Keratinocyte (primary cell): ENCODE measurements around the gene REEP2. TPM values are rescaled to one million over a fixed set of nuclear protein-coding genes. Genes with fewer than 3 reads are reported as not detected.
A peak's percentile ranks its signal among the peaks of the same experiment; 100 is the strongest.

Experiments used
- DNase-seq: peaks from one replicate; pipeline ENCODE4 v3.0.0-alpha.2; 2011; ENCODE audit warnings: low read depth, missing footprints, low spot score
- FAIRE-seq: peaks from 2 replicates; lab custom pipeline; 2011; peaks lifted over from hg19 to GRCh38; lab: Jason Lieb, UNC
- H2AFZ ChIP-seq: 2 replicates; pipeline ENCODE4 v1.6.0; 2012; ENCODE audit warnings: low read length, control low read depth, inconsistent platforms; ENCODE audit not compliant: control insufficient read depth
- H3K27ac ChIP-seq: 2 replicates; pipeline ENCODE4 v1.5.1; 2011; ENCODE audit warnings: low read length; ENCODE audit not compliant: control insufficient read depth, insufficient read depth
- H3K27me3 ChIP-seq: 3 replicates; pipeline ENCODE4 v1.6.0; 2011; ENCODE audit warnings: low read length; ENCODE audit not compliant: control insufficient read depth, insufficient read depth; ENCODE audit errors: extremely low read depth
- H3K36me3 ChIP-seq, 2 experiments: 2 replicates in 1 of 2; 3 replicates in 1 of 2; pipeline ENCODE4 v1.5.1; 2011; ENCODE audit warnings: low read length in 2 of 2, mild to moderate bottlenecking in 1 of 2; ENCODE audit not compliant: control insufficient read depth in 2 of 2, insufficient read depth in 2 of 2; ENCODE audit errors: extremely low read depth in 1 of 2
- H3K4me1 ChIP-seq: 3 replicates; pipeline ENCODE4 v1.5.1; 2011; ENCODE audit warnings: low read length; ENCODE audit not compliant: control insufficient read depth, insufficient read depth; ENCODE audit errors: extremely low read depth
- H3K4me2 ChIP-seq: 3 replicates; pipeline ENCODE4 v1.6.0; 2011; ENCODE audit warnings: low read depth, low read length; ENCODE audit not compliant: control insufficient read depth, insufficient read depth; ENCODE audit errors: extremely low read depth
- H3K4me3 ChIP-seq, 3 experiments: fragments of 200-600 bp in 1 of 3; sonication (generic) in 1 of 3; 2 replicates in 2 of 3; 3 replicates in 1 of 3; pipeline ENCODE4 v1.5.1; 2011 to 2016; ENCODE audit warnings: low read length in 3 of 3, mild to moderate bottlenecking in 3 of 3, control low read depth in 2 of 3, inconsistent platforms in 1 of 3, low read depth in 1 of 3, mixed read lengths in 1 of 3, mixed run types in 1 of 3, moderate library complexity in 1 of 3; ENCODE audit not compliant: control insufficient read depth in 2 of 3, insufficient read depth in 2 of 3; ENCODE audit errors: extremely low read depth in 1 of 3
- H3K79me2 ChIP-seq: 2 replicates; pipeline ENCODE4 v1.6.0; 2012; ENCODE audit warnings: low read length; ENCODE audit not compliant: control insufficient read depth, insufficient read depth
- H3K9ac ChIP-seq: 3 replicates; pipeline ENCODE4 v1.6.0; 2011; ENCODE audit warnings: low read length; ENCODE audit not compliant: control insufficient read depth, insufficient read depth; ENCODE audit errors: extremely low read depth
- H3K9me1 ChIP-seq: 3 replicates; pipeline ENCODE4 v1.6.0; 2011; ENCODE audit warnings: low read length; ENCODE audit not compliant: control insufficient read depth, insufficient read depth; ENCODE audit errors: extremely low read depth
- H3K9me3 ChIP-seq: 2 replicates; pipeline ENCODE4 v1.5.1; 2012; ENCODE audit warnings: low read depth, low read length; ENCODE audit not compliant: control insufficient read depth
- H4K20me1 ChIP-seq: 3 replicates; pipeline ENCODE4 v1.6.0; 2011; ENCODE audit warnings: low read length; ENCODE audit not compliant: control insufficient read depth, insufficient read depth; ENCODE audit errors: extremely low read depth
- EZH2 ChIP-seq: IDR thresholded peaks from one replicate; pipeline ENCODE4 v1.6.1; 2012; ENCODE audit warnings: inconsistent platforms, mild to moderate bottlenecking, low read length, moderate library complexity
- dilution Hi-C: fragments of 300-500 bp; cut with MboI; formaldehyde crosslinking; loops from one replicate; pipeline ENCODE4 v1.7.0; 2020; ENCODE audit warnings: low sequenced_read_pairs; ENCODE audit not compliant: extremely low pct_ligation_motif_present
- polyA plus RNA-seq, 5 experiments: library from polyadenylated mRNA; depleted of rRNA in 3 of 5; stranded (reverse) in 3 of 5; stranded (forward) in 1 of 5; unstranded in 1 of 5; fragments of >200 nt; gene quantifications; 1 replicate in 1 of 5; 2 replicates in 3 of 5; 3 replicates in 1 of 5; pipeline versions ENCODE4 v1.2.1 to v1.2.3, GENCODE V29; 2011 to 2012; ENCODE audit warnings: missing spikeins in 2 of 5, low read depth in 1 of 5, low replicate concordance in 1 of 5
- TF ChIP-seq, protein P1 (sequence below), 3 experiments: IDR thresholded peaks in 1 of 3; conservative IDR thresholded peaks in 1 of 3; optimal IDR thresholded peaks in 1 of 3; 2 replicates in 2 of 3; 3 replicates in 1 of 3; pipeline versions ENCODE3 to v1.5.1; 2011; ENCODE audit warnings: low read length in 3 of 3, mild to moderate bottlenecking in 3 of 3, moderate library complexity in 2 of 3, control low read depth in 1 of 3, inconsistent platforms in 1 of 3; ENCODE audit not compliant: insufficient read depth in 2 of 3; ENCODE audit errors: extremely low read depth in 1 of 3

The REEP2 gene
- polyA plus RNA-seq, 1 donor (not counting 4 experiments of a cell fraction or from before 2014, with no cell fraction given): 0.35 TPM

DNA sequence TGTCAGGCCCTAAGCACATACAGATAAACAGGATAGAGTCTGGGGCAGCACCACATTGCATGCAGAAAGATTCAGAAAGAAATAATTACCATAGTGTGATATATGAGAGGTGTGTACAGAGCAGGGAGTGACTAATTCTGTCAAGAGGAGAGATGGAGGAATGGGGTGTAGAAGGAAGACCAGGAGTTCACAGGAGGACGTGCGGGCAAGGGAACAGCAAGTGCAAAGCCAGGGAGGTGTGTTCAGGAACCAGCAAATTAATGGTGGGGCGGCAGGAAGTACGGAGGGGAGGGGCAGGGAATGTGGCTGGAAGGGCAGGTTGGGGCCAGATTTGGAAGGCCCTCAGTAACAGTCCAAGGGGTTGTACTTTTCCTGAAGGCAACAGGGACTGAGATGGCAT is 43.8 kb downstream of the REEP2 start:
- H3K79me2 ChIP-seq: no peaks in the 10 kb centered on the region
- H3K4me3 ChIP-seq: no peak overlapping the region
- H2AFZ ChIP-seq: peak overlapping the region; percentile 66
- dilution Hi-C loops: no loop called here
- no peaks in the 10 kb centered on the region for H3K9me3 ChIP-seq
- no peak for DNase-seq
- TF ChIP-seq EZH2: no peak
- TF ChIP-seq, protein P1, sequence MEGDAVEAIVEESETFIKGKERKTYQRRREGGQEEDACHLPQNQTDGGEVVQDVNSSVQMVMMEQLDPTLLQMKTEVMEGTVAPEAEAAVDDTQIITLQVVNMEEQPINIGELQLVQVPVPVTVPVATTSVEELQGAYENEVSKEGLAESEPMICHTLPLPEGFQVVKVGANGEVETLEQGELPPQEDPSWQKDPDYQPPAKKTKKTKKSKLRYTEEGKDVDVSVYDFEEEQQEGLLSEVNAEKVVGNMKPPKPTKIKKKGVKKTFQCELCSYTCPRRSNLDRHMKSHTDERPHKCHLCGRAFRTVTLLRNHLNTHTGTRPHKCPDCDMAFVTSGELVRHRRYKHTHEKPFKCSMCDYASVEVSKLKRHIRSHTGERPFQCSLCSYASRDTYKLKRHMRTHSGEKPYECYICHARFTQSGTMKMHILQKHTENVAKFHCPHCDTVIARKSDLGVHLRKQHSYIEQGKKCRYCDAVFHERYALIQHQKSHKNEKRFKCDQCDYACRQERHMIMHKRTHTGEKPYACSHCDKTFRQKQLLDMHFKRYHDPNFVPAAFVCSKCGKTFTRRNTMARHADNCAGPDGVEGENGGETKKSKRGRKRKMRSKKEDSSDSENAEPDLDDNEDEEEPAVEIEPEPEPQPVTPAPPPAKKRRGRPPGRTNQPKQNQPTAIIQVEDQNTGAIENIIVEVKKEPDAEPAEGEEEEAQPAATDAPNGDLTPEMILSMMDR (optimal IDR thresholded peaks at IDR 0.05 in 1 of 3, IDR thresholded peaks at IDR 0.05 in 1 of 3, conservative IDR thresholded peaks at IDR 0.05 in 1 of 3; ENCODE audit: extremely low read depth in 1 of 3, insufficient read depth in 2 of 3, low read length in 3 of 3): no peak
- H3K27me3 ChIP-seq: no peaks in the 10 kb centered on the region
- no peaks in the 10 kb centered on the region for H3K9me1 ChIP-seq
- H3K27ac ChIP-seq: no peak overlapping the region
- peaks cover 11% of the 10 kb centered on the region for H3K4me1 ChIP-seq
- no peak overlapping the region for H3K9ac ChIP-seq
- H3K4me2 ChIP-seq: peak overlapping the region; percentile 49
- FAIRE-seq: peak; percentile 84
- H3K36me3 ChIP-seq: no peaks in the 10 kb centered on the region
- H4K20me1 ChIP-seq: no peaks in the 10 kb centered on the region

DNA sequence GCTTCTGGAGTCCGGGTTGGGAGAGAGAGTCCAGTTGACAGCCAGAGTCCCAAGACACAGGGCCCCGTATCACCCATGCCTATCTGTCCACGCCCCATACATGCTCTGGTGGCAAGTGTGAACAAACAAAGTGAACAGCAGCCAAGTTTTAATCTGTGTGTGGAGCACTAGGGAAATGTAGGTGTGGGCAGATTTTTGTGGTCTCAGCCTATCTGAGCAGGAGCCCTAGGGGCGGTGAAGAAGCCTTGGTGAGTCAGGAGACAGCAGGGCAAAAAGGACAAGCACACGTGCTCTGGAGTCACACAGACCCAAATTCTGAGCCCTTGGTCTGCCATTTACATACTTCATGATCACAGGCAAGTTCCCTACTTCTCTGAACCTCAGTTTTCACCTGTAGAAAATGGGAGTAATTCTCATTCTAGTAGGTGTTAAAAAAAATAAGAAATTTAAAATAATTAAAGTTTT is 49.7 kb downstream of the REEP2 start:
- dilution Hi-C loops: no loop called here
- Histone ChIP-seq H3K27me3 (no peaks in the 10 kb centered on the region), H3K4me3 (no peak overlapping the region), H3K4me1 (peaks cover 50% of the 10 kb centered on the region), H3K27ac (no peak overlapping the region), H3K4me2 (peak overlapping the region; percentile 9), H4K20me1 (no peaks in the 10 kb centered on the region), H3K9me1 (no peaks in the 10 kb centered on the region), H3K9ac (no peak overlapping the region), H3K36me3 (no peaks in the 10 kb centered on the region), H3K9me3 (no peaks in the 10 kb centered on the region), H2AFZ (no peak overlapping the region), H3K79me2 (no peaks in the 10 kb centered on the region)
- no peak for TF ChIP-seq EZH2
- TF ChIP-seq, protein P1 (optimal IDR thresholded peaks at IDR 0.05 in 1 of 3, IDR thresholded peaks at IDR 0.05 in 1 of 3, conservative IDR thresholded peaks at IDR 0.05 in 1 of 3; ENCODE audit: extremely low read depth in 1 of 3, insufficient read depth in 2 of 3, low read length in 3 of 3): no peak
- DNase-seq: no peak
- peak; percentile 73 for FAIRE-seq
